Progenitor cell of endocrine pancreas (in vitro differentiated cells): ENCODE results near the gene C22orf15. TPM values are rescaled to one million over a fixed set of nuclear protein-coding genes. Genes with fewer than 3 reads are reported as not detected.

ENCODE experiments used
- DNase-seq: peaks from one replicate; pipeline ENCODE4 v3.0.0; 2021; ENCODE audit warnings: low spot score; ENCODE audit not compliant: unreplicated experiment
- H3K27ac Mint-ChIP-seq: 2 replicates; pipeline ENCODE4 v1.8.0; 2021; ENCODE audit warnings: mild to moderate bottlenecking, moderate library complexity, mixed read lengths
- H3K27me3 Mint-ChIP-seq: 2 replicates; pipeline ENCODE4 v1.8.0; 2021; ENCODE audit warnings: mixed read lengths
- H3K36me3 Mint-ChIP-seq: 2 replicates; pipeline ENCODE4 v1.8.0; 2022; ENCODE audit warnings: mixed read lengths; ENCODE audit not compliant: insufficient read depth
- H3K4me1 Mint-ChIP-seq: 2 replicates; pipeline ENCODE4 v1.8.0; 2021; ENCODE audit warnings: low read depth, mixed read lengths
- H3K4me3 Mint-ChIP-seq: 2 replicates; pipeline ENCODE4 v1.8.0; 2021; ENCODE audit warnings: low read depth, mild to moderate bottlenecking, moderate library complexity, mixed read lengths
- H3K9me3 Mint-ChIP-seq: 2 replicates; pipeline ENCODE4 v1.8.0; 2021; ENCODE audit warnings: low read depth, mixed read lengths
- CTCF ChIP-seq: fragments of 200-600 bp; sonication (generic); IDR thresholded peaks from one replicate; pipeline ENCODE4 v1.5.0; 2021; ENCODE audit warnings: antibody characterized with exemption, mild to moderate bottlenecking; ENCODE audit not compliant: unreplicated experiment
- total RNA-seq: library from RNA; stranded (reverse); gene quantifications from 2 replicates; pipeline ENCODE4 v1.2.1, GENCODE V29; 2021

Gene C22orf15
- total RNA-seq, 1 donor from 2014 or later, result not detected

GRCh38 chr22:23772315-23772648 is 9.5 kb downstream of the C22orf15 start:
- Mint-ChIP-seq H3K4me1 (peaks cover 20% of the 10 kb centered on the region), H3K27ac (peak overlapping the region; percentile 74), H3K9me3 (no peaks in the 10 kb centered on the region), H3K36me3 (no peaks in the 10 kb centered on the region), H3K4me3 (peak overlapping the region; percentile 69), H3K27me3 (no peaks in the 10 kb centered on the region)
- no peak for DNase-seq
- no peak for TF ChIP-seq CTCF

- TF ChIP-seq CTCF, result peak; percentile 27
- peak; percentile 55 for DNase-seq
- Mint-ChIP-seq H3K27ac (peak within 1 kb of the TSS; percentile 86), H3K27me3 (no peaks in the 10 kb centered on the region), H3K36me3 (no peaks in the 10 kb centered on the region), H3K4me3 (peak within 1 kb of the TSS; percentile 77), H3K9me3 (no peaks in the 10 kb centered on the region), H3K4me1 (peaks cover 20% of the 10 kb centered on the region)
Measured at GRCh38 chr22:23772649-23773473, 10.1 kb downstream of the C22orf15 start, which contains the start of gene MMP11. MMP11 (plus strand) TSS chr22:23772849; CDS start chr22:23772871, 22 bp downstream.

GRCh38 chr22:23773483-23774113 is 10.8 kb downstream of the C22orf15 start:
- no peak for TF ChIP-seq CTCF
- H3K9me3 Mint-ChIP-seq, result no peaks in the 10 kb centered on the region
- peak overlapping the region; percentile 86 for H3K27ac Mint-ChIP-seq
- H3K36me3 Mint-ChIP-seq, result no peaks in the 10 kb centered on the region
- peak overlapping the region; percentile 77 for H3K4me3 Mint-ChIP-seq
- H3K27me3 Mint-ChIP-seq, result no peaks in the 10 kb centered on the region
- DNase-seq, result no peak
- H3K4me1 Mint-ChIP-seq, result peaks cover 20% of the 10 kb centered on the region

- no peak for TF ChIP-seq CTCF
- Mint-ChIP-seq H3K36me3 (no peaks in the 10 kb centered on the region), H3K4me1 (peaks cover 20% of the 10 kb centered on the region), H3K27ac (peak overlapping the region; percentile 35), H3K4me3 (peak overlapping the region; percentile 62), H3K27me3 (no peaks in the 10 kb centered on the region), H3K9me3 (no peaks in the 10 kb centered on the region)
- DNase-seq, result no peak
Measured at GRCh38 chr22:23774114-23774921, 11.5 kb downstream of the C22orf15 start.

- peaks cover 20% of the 10 kb centered on the region for H3K4me1 Mint-ChIP-seq
- no peak overlapping the region for H3K27ac Mint-ChIP-seq
- no peak for TF ChIP-seq CTCF
- H3K4me3 Mint-ChIP-seq, result peak overlapping the region; percentile 62
- DNase-seq, result no peak
- H3K36me3 Mint-ChIP-seq, result no peaks in the 10 kb centered on the region
- no peaks in the 10 kb centered on the region for H3K27me3 Mint-ChIP-seq
- H3K9me3 Mint-ChIP-seq, result no peaks in the 10 kb centered on the region
Measured at GRCh38 chr22:23774922-23775436, 12.2 kb downstream of the C22orf15 start.
